Coronary artery (tissue), 2 donors: ENCODE measurements around the gene BCL7A.

Source experiments
- DNase-seq: peaks from one replicate; pipeline ENCODE4 v3.0.0-alpha.2; 2017; ENCODE audit warnings: low spot score
- H3K27ac ChIP-seq, 2 donors: fragments of 200-600 bp; sonication (generic); one replicate each; pipeline ENCODE4 v1.5.1; 2016 to 2019
- H3K4me3 ChIP-seq: fragments of 200-600 bp; sonication (generic); 2 replicates; pipeline ENCODE4 v1.5.1; 2016; ENCODE audit warnings: mild to moderate bottlenecking, moderate library complexity
- TF ChIP-seq, protein P1 (sequence below): fragments of 200-600 bp; sonication (generic); IDR thresholded peaks from one replicate; pipeline ENCODE4 v1.5.1; 2019; ENCODE audit warnings: antibody characterized with exemption

BCL7A gene

GRCh38 chr12:122093098-122093883 lies 71.6 kb downstream of the BCL7A start:
- peak overlapping the region in 1 of 2 donors; percentile 74 for H3K27ac ChIP-seq
- DNase-seq, result no peak
- H3K4me3 ChIP-seq, result no peak overlapping the region
- TF ChIP-seq, protein P1, sequence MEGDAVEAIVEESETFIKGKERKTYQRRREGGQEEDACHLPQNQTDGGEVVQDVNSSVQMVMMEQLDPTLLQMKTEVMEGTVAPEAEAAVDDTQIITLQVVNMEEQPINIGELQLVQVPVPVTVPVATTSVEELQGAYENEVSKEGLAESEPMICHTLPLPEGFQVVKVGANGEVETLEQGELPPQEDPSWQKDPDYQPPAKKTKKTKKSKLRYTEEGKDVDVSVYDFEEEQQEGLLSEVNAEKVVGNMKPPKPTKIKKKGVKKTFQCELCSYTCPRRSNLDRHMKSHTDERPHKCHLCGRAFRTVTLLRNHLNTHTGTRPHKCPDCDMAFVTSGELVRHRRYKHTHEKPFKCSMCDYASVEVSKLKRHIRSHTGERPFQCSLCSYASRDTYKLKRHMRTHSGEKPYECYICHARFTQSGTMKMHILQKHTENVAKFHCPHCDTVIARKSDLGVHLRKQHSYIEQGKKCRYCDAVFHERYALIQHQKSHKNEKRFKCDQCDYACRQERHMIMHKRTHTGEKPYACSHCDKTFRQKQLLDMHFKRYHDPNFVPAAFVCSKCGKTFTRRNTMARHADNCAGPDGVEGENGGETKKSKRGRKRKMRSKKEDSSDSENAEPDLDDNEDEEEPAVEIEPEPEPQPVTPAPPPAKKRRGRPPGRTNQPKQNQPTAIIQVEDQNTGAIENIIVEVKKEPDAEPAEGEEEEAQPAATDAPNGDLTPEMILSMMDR, result no peak

- Histone ChIP-seq H3K4me3 (no peak overlapping the region), H3K27ac (peak overlapping the region in 1 of 2 donors; percentile 74)
- DNase-seq, result no peak
- TF ChIP-seq, protein P1, result no peak
These were observed 72.6 kb downstream of the BCL7A start for GRCh38 chr12:122094137-122094734.

DNA sequence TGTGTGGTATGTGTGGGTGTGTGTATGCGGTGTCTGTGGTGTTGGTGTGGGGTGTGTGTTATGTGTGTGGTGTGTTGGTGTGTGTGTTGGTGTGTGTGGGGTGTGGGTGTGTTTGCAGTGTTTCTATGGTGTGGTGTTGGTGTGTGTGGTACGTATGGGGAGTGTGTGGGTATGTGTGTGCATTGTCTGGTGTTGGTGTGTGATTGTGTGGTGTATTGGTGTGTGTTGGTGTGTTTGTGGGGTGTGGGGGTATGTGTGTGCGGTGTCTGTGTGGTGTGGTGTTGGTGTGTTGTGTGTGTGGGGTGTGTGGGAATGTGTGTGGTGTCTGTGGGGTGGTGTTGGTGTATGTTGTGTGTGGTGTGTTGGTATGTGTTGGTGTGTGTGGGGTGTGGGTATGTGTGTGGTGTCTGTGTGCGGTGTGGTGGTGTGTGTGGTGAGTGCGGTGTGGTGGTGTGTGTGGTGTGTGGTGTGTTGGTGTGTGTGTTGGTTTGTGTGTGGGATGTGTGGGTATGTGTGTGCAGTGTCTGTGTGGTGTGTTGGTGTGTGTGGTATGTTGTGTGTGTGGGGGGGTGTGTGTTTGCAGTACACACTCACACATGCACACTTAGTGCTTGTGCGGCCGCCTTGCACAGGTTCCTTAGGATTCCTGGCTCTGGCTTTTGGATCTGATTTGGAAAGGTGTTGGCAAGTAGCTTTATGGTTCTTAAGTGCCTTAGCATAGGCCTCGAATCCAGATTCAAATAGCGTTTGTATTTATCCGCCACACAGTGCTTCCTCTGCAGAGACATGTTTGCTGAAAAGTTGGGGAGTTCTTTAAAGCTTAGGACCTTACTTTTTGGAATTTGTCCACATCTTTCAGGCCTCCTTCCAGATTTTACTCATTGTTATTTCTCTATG lies 73.3 kb downstream of the BCL7A start:
- no peak for DNase-seq
- peak overlapping the region in 1 of 2 donors; percentile 74 for H3K27ac ChIP-seq
- TF ChIP-seq, protein P1, result no peak
- no peak overlapping the region for H3K4me3 ChIP-seq

GRCh38 chr12:122096014-122096413 lies 74.3 kb downstream of the BCL7A start:
- TF ChIP-seq, protein P1, result no peak
- no peak overlapping the region for H3K4me3 ChIP-seq
- H3K27ac ChIP-seq, result no peak overlapping the region
- DNase-seq, result no peak

DNA sequence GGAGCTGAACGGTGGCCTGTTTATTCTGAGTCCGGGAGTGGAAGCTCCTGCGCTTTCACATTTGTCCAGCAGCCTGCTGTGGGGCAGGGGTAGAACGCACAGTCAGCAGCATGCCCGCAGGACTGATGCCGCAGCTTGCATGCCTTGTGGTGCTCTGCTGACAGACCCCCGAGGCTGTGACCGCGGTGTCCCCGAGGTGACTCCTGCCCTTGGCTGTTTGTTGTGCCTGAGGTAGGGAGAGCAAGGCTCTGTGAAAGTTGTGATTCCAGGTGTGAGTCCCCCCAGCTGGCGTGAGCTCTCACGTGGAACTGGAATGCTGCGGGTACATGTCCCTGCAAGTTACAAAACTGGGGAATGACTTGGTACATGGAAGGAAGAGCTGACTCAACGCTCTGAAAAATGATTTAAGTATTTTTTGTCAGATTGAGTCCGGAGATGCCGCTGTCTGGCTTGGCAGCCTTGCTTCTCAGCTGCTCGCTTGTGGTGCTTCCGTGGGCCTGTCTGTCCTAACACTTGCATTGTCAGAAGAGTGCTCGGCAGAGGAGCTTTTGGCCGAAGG lies 75.0 kb downstream of the BCL7A start:
- DNase-seq, result no peak
- H3K27ac ChIP-seq, result peak overlapping the region; percentile 66 to 68
- TF ChIP-seq, protein P1, result no peak
- H3K4me3 ChIP-seq, result no peak overlapping the region

- DNase-seq, result no peak
- Histone ChIP-seq H3K4me3 (peak overlapping the region; percentile 56), H3K27ac (peak overlapping the region; percentile 66 to 87)
- TF ChIP-seq, protein P1, result no peak
These were observed 75.9 kb downstream of the BCL7A start for GRCh38 chr12:122097584-122097926.
